Measurements from ENCODE around the gene PPA1.

Gene PPA1

GRCh38 chr10:70176441-70176840 is 56.8 kb downstream of the PPA1 start:
- Histone ChIP-seq H3K27me3 (ENCODE audit: control insufficient read depth in 3 of 3, insufficient read depth in 3 of 3, low read depth in 1 of 3, low read length in 3 of 3) (no peaks in the 10 kb centered on the region), H4K91ac (ENCODE audit: low read depth, low read length, poor library complexity) (no peak overlapping the region), H3K79me1 (ENCODE audit: low read depth, low read length) (no peaks in the 10 kb centered on the region), H2BK5ac (ENCODE audit: low read length) (no peak overlapping the region), H3K27ac (replicated peaks; ENCODE audit: low read length) (no peak overlapping the region), H3K4me2 (ENCODE audit: insufficient read depth, low read length, poor library complexity, severe bottlenecking) (no peak overlapping the region), H3K23ac (ENCODE audit: low read depth, low read length, poor library complexity) (no peak overlapping the region), H2BK12ac (ENCODE audit: low read length) (no peak overlapping the region), H3K18ac (ENCODE audit: low read length) (no peak overlapping the region), H3K4me1 (ENCODE audit: control insufficient read depth in 2 of 2, insufficient read depth in 1 of 2, low read depth in 1 of 2, low read length in 2 of 2) (peaks cover 2 to 3% of the 10 kb centered on the region in 2 donors), H2AK5ac (ENCODE audit: low read depth, low read length) (no peak overlapping the region), H2BK120ac (ENCODE audit: low read depth, low read length) (no peak overlapping the region), H2BK15ac (ENCODE audit: low read length) (no peak overlapping the region), H4K8ac (ENCODE audit: low read depth, low read length) (no peak overlapping the region), H3K14ac (ENCODE audit: low read length) (no peak overlapping the region), H3K9me3 (replicated peaks in 1 of 2; ENCODE audit: control insufficient read depth in 2 of 2, insufficient read depth in 1 of 2, low read depth in 1 of 2, low read length in 2 of 2) (peaks cover 2 to 7% of the 10 kb centered on the region in 2 donors), H2AFZ (ENCODE audit: low read length) (no peak overlapping the region), H3K36me3 (replicated peaks in 1 of 2; ENCODE audit: control insufficient read depth in 2 of 2, insufficient read depth in 2 of 2, low read length in 2 of 2) (no peaks in the 10 kb centered on the region), H3K4me3 (ENCODE audit: low read length in 2 of 2) (no peak overlapping the region), H3K9ac (ENCODE audit: low read depth, low read length, poor library complexity) (no peak overlapping the region), H3K4ac (ENCODE audit: low read length) (no peak overlapping the region)
- DNase-seq (ENCODE audit: low spot score), result no peak
- WGBS, 2 donors (ENCODE audit: extremely low coverage in 2 of 2, insufficient read length in 2 of 2, insufficient replicate concordance in 1 of 2), result no CpG with 5 or more reads among the region's 6 CpGs

- DNase-seq (ENCODE audit: low spot score), result no peak
- Histone ChIP-seq H3K23ac (ENCODE audit: low read depth, low read length, poor library complexity) (no peak overlapping the region), H4K8ac (ENCODE audit: low read depth, low read length) (no peak overlapping the region), H2BK120ac (ENCODE audit: low read depth, low read length) (no peak overlapping the region), H3K9ac (ENCODE audit: low read depth, low read length, poor library complexity) (no peak overlapping the region), H2AFZ (ENCODE audit: low read length) (no peak overlapping the region), H3K18ac (ENCODE audit: low read length) (no peak overlapping the region), H3K4me1 (ENCODE audit: control insufficient read depth in 2 of 2, insufficient read depth in 1 of 2, low read depth in 1 of 2, low read length in 2 of 2) (peaks cover 3% of the 10 kb centered on the region in 2 donors), H3K9me3 (replicated peaks in 1 of 2; ENCODE audit: control insufficient read depth in 2 of 2, insufficient read depth in 1 of 2, low read depth in 1 of 2, low read length in 2 of 2) (peaks cover 2 to 11% of the 10 kb centered on the region in 2 donors), H3K4me2 (ENCODE audit: insufficient read depth, low read length, poor library complexity, severe bottlenecking) (no peak overlapping the region), H3K36me3 (replicated peaks in 1 of 2; ENCODE audit: control insufficient read depth in 2 of 2, insufficient read depth in 2 of 2, low read length in 2 of 2) (no peaks in the 10 kb centered on the region), H2AK5ac (ENCODE audit: low read depth, low read length) (no peak overlapping the region), H2BK12ac (ENCODE audit: low read length) (no peak overlapping the region), H3K79me1 (ENCODE audit: low read depth, low read length) (no peaks in the 10 kb centered on the region), H3K14ac (ENCODE audit: low read length) (no peak overlapping the region), H3K4ac (ENCODE audit: low read length) (no peak overlapping the region), H2BK5ac (ENCODE audit: low read length) (no peak overlapping the region), H2BK15ac (ENCODE audit: low read length) (no peak overlapping the region), H4K91ac (ENCODE audit: low read depth, low read length, poor library complexity) (no peak overlapping the region), H3K27me3 (ENCODE audit: control insufficient read depth in 3 of 3, insufficient read depth in 3 of 3, low read depth in 1 of 3, low read length in 3 of 3) (no peaks in the 10 kb centered on the region), H3K4me3 (ENCODE audit: low read length in 2 of 2) (no peak overlapping the region), H3K27ac (replicated peaks; ENCODE audit: low read length) (no peak overlapping the region)
- no CpG with 5 or more reads among the region's 3 CpGs for WGBS, 2 donors (ENCODE audit: extremely low coverage in 2 of 2, insufficient read length in 2 of 2, insufficient replicate concordance in 1 of 2)
Measured at GRCh38 chr10:70175516-70175915, 57.7 kb downstream of the PPA1 start.

GRCh38 chr10:70174058-70174741 is 59.0 kb downstream of the PPA1 start:
- no peak overlapping the region for H3K18ac ChIP-seq (ENCODE audit: low read length)
- H2AK5ac ChIP-seq (ENCODE audit: low read depth, low read length), result no peak overlapping the region
- no peak overlapping the region for H3K4me2 ChIP-seq (ENCODE audit: insufficient read depth, low read length, poor library complexity, severe bottlenecking)
- H3K4ac ChIP-seq (ENCODE audit: low read length), result no peak overlapping the region
- no peak overlapping the region for H3K27ac ChIP-seq (replicated peaks; ENCODE audit: low read length)
- H2BK12ac ChIP-seq (ENCODE audit: low read length), result no peak overlapping the region
- peaks cover 0 to 4% of the 10 kb centered on the region in 2 donors for H3K9me3 ChIP-seq (replicated peaks in 1 of 2; ENCODE audit: control insufficient read depth in 2 of 2, insufficient read depth in 1 of 2, low read depth in 1 of 2, low read length in 2 of 2)
- H3K9ac ChIP-seq (ENCODE audit: low read depth, low read length, poor library complexity), result no peak overlapping the region
- peaks cover 4% of the 10 kb centered on the region for H3K79me1 ChIP-seq (ENCODE audit: low read depth, low read length)
- H2BK5ac ChIP-seq (ENCODE audit: low read length), result no peak overlapping the region
- no peaks in the 10 kb centered on the region for H3K36me3 ChIP-seq (replicated peaks in 1 of 2; ENCODE audit: control insufficient read depth in 2 of 2, insufficient read depth in 2 of 2, low read length in 2 of 2)
- peak overlapping the region; percentile 81 for H2AFZ ChIP-seq (ENCODE audit: low read length)
- no peak for DNase-seq (ENCODE audit: low spot score)
- no peak overlapping the region for H3K14ac ChIP-seq (ENCODE audit: low read length)
- H3K23ac ChIP-seq (ENCODE audit: low read depth, low read length, poor library complexity), result no peak overlapping the region
- H2BK15ac ChIP-seq (ENCODE audit: low read length), result no peak overlapping the region
- no peak overlapping the region for H4K91ac ChIP-seq (ENCODE audit: low read depth, low read length, poor library complexity)
- no peak overlapping the region for H2BK120ac ChIP-seq (ENCODE audit: low read depth, low read length)
- H3K4me3 ChIP-seq (ENCODE audit: low read length in 2 of 2), result no peak overlapping the region
- H3K4me1 ChIP-seq (ENCODE audit: control insufficient read depth in 2 of 2, insufficient read depth in 1 of 2, low read depth in 1 of 2, low read length in 2 of 2), result peaks cover 3 to 5% of the 10 kb centered on the region in 2 donors
- no peaks in the 10 kb centered on the region for H3K27me3 ChIP-seq (ENCODE audit: control insufficient read depth in 3 of 3, insufficient read depth in 3 of 3, low read depth in 1 of 3, low read length in 3 of 3)
- WGBS, 2 donors (ENCODE audit: extremely low coverage in 2 of 2, insufficient read length in 2 of 2, insufficient replicate concordance in 1 of 2), result no CpG with 5 or more reads among the region's 4 CpGs
- H4K8ac ChIP-seq (ENCODE audit: low read depth, low read length), result no peak overlapping the region

DNA sequence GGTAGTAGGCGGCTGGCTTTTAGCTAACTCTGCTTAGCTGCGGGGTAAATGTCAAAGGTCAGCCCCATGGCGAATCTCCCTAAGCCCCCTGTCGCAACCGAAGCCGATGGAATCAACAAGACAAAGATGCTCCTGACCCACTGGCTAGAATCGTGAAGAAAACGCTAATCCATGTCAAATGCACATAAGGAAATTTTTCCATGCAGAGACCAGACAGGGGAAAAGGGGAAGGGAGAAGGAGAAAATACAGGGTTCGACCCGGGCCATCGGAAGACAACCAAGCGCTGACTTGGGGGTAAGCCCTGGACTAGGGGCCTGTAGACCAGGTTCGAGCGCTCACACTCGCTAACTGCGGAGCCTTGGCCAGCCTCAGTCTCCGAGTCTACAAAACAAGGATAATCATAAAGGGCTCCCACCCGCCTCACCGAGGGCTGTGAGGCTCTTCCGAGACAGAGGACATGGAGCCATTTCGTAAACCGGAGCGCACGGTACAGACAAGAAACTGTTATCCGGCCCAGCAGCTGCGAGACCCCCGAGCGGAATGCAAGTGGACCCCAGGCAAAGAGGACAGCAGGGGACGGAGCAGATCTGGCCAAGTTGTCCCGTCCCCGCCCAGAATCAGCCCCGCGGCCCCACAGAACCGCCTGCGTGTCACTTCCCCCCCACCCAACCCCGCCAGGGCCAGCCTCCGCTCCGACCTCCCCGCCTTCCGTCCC is 63.4 kb downstream of the PPA1 start:
- H2BK15ac ChIP-seq (ENCODE audit: low read length), result no peak overlapping the region
- peak overlapping the region; percentile 76 for H3K23ac ChIP-seq (ENCODE audit: low read depth, low read length, poor library complexity)
- no peak overlapping the region for H2BK5ac ChIP-seq (ENCODE audit: low read length)
- H3K4me2 ChIP-seq (ENCODE audit: insufficient read depth, low read length, poor library complexity, severe bottlenecking), result peak overlapping the region; percentile 76
- peak overlapping the region; percentile 92 for H3K9ac ChIP-seq (ENCODE audit: low read depth, low read length, poor library complexity)
- H3K27ac ChIP-seq (replicated peaks; ENCODE audit: low read length), result peak overlapping the region; percentile 13
- H3K4me3 ChIP-seq (ENCODE audit: low read length in 2 of 2), result peak overlapping the region; percentile 98 to 99
- DNase-seq (ENCODE audit: low spot score), result peak; percentile 50
- H3K79me1 ChIP-seq (ENCODE audit: low read depth, low read length), result peaks cover 4% of the 10 kb centered on the region
- H4K8ac ChIP-seq (ENCODE audit: low read depth, low read length), result no peak overlapping the region
- H3K9me3 ChIP-seq (replicated peaks in 1 of 2; ENCODE audit: control insufficient read depth in 2 of 2, insufficient read depth in 1 of 2, low read depth in 1 of 2, low read length in 2 of 2), result peaks cover 0 to 4% of the 10 kb centered on the region in 2 donors
- H3K4me1 ChIP-seq (ENCODE audit: control insufficient read depth in 2 of 2, insufficient read depth in 1 of 2, low read depth in 1 of 2, low read length in 2 of 2), result peaks cover 3 to 5% of the 10 kb centered on the region in 2 donors
- H3K18ac ChIP-seq (ENCODE audit: low read length), result peak overlapping the region; percentile 86
- H3K27me3 ChIP-seq (ENCODE audit: control insufficient read depth in 3 of 3, insufficient read depth in 3 of 3, low read depth in 1 of 3, low read length in 3 of 3), result no peaks in the 10 kb centered on the region
- H2BK12ac ChIP-seq (ENCODE audit: low read length), result no peak overlapping the region
- H3K14ac ChIP-seq (ENCODE audit: low read length), result peak overlapping the region; percentile 42
- H3K4ac ChIP-seq (ENCODE audit: low read length), result no peak overlapping the region
- H2AFZ ChIP-seq (ENCODE audit: low read length), result peak overlapping the region; percentile 88
- WGBS, 2 donors (ENCODE audit: extremely low coverage in 2 of 2, insufficient read length in 2 of 2, insufficient replicate concordance in 1 of 2), result no CpG with 5 or more reads among the region's 40 CpGs
- no peak overlapping the region for H2BK120ac ChIP-seq (ENCODE audit: low read depth, low read length)
- peaks cover 1 to 31% of the 10 kb centered on the region in 2 donors for H3K36me3 ChIP-seq (replicated peaks in 1 of 2; ENCODE audit: control insufficient read depth in 2 of 2, insufficient read depth in 2 of 2, low read length in 2 of 2)
- no peak overlapping the region for H4K91ac ChIP-seq (ENCODE audit: low read depth, low read length, poor library complexity)
- peak overlapping the region; percentile 68 for H2AK5ac ChIP-seq (ENCODE audit: low read depth, low read length)

All from neuronal stem cell (in vitro differentiated cells).